NCI-H526 (cell line): ENCODE results near the gene TMSB4X.
"Not testable (repeated sequence)": the region's sequence is repeated elsewhere in the genome, so short reads cannot be mapped to it uniquely, and the experiment has no call there.

Experiments
- DNase-seq, 2 experiments: peaks; one replicate each; lab custom pipeline; 2025; lab: John Stamatoyannopoulos, UW

Gene TMSB4X

GRCh38 chrX:12997906-12998687 lies 23.2 kb downstream of the TMSB4X start:
- peak in 1 of 2 experiments; percentile 6 for DNase-seq

- DNase-seq = no peak
Measured at GRCh38 chrX:12999422-12999821, 24.5 kb downstream of the TMSB4X start.

- no peak for DNase-seq
Measured at GRCh38 chrX:13000301-13000811, 25.4 kb downstream of the TMSB4X start.

- DNase-seq = no peak
Measured at GRCh38 chrX:13001097-13001496, 26.2 kb downstream of the TMSB4X start.

GRCh38 chrX:13001961-13002671 lies 27.2 kb downstream of the TMSB4X start:
- peak; percentile 14 to 27 for DNase-seq

- no peak for DNase-seq
Measured at GRCh38 chrX:13005661-13006473, 31.0 kb downstream of the TMSB4X start.

- no peak for DNase-seq
Measured at GRCh38 chrX:13007519-13008188, 32.7 kb downstream of the TMSB4X start.

GRCh38 chrX:13008189-13008533 lies 33.3 kb downstream of the TMSB4X start:
- DNase-seq = peak in 1 of 2 experiments; percentile 2

GRCh38 chrX:13008851-13009250 lies 33.9 kb downstream of the TMSB4X start:
- no peak for DNase-seq

- no peak for DNase-seq
Measured at GRCh38 chrX:13009273-13009672, 34.4 kb downstream of the TMSB4X start.

- no peak for DNase-seq
Measured at GRCh38 chrX:13009844-13010243, 34.9 kb downstream of the TMSB4X start.

GRCh38 chrX:13010546-13010945 lies 35.6 kb downstream of the TMSB4X start:
- DNase-seq = no peak

GRCh38 chrX:13013363-13014110 lies 38.6 kb downstream of the TMSB4X start:
- no peak for DNase-seq

GRCh38 chrX:13014111-13015096 lies 39.5 kb downstream of the TMSB4X start:
- no peak for DNase-seq

GRCh38 chrX:13015536-13016236 lies 40.8 kb downstream of the TMSB4X start:
- DNase-seq = no peak

GRCh38 chrX:13016731-13017130 lies 41.8 kb downstream of the TMSB4X start:
- not testable (repeated sequence) for DNase-seq

- no peak for DNase-seq
Measured at GRCh38 chrX:13022926-13023325, 48.0 kb downstream of the TMSB4X start.

GRCh38 chrX:13023567-13023966 lies 48.7 kb downstream of the TMSB4X start:
- no peak for DNase-seq

GRCh38 chrX:13023979-13024378 lies 49.1 kb downstream of the TMSB4X start:
- DNase-seq = no peak
